Measurements from ENCODE around the gene ZBTB48.

DNA sequence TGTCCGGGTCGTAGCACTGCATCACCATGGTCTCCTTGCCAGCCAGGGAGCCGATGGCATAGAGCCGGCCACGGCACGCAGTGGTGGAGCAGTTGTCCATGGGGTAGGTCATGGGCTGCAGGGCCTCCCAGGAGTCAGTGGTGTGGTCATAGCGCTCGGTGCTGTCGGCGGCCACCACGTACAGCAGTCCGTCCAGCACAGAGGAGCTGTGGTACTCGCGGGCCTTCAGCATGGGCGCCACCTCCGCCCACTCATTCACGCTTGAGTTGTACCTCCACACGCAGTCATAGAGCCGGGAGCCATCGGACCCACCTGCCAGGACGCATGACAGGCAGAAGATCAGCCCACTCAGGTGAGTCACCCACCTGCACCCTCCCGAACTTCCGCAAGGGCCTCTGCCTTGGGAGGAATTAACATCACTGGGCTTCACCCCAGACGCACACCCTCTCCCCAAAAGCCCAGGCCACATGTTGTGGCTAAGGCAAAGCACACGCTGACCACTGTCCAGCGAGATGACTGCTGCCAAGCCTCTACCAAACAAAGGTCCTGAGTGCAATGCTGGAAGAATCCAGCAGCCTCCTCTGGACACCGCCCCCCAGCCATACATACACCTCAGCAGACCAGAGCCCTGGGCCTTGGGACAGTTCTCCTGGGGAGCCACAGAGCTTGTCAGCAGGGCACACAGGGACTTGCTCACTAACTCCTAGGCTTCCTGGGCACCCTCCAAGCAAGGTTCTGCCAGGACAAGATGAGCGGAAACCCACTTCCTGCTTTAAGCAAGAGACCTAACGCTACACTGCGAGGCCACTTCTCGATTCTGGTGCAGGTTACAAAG lies 19.6 kb downstream of the ZBTB48 start:
- TF ChIP-seq, protein P1, sequence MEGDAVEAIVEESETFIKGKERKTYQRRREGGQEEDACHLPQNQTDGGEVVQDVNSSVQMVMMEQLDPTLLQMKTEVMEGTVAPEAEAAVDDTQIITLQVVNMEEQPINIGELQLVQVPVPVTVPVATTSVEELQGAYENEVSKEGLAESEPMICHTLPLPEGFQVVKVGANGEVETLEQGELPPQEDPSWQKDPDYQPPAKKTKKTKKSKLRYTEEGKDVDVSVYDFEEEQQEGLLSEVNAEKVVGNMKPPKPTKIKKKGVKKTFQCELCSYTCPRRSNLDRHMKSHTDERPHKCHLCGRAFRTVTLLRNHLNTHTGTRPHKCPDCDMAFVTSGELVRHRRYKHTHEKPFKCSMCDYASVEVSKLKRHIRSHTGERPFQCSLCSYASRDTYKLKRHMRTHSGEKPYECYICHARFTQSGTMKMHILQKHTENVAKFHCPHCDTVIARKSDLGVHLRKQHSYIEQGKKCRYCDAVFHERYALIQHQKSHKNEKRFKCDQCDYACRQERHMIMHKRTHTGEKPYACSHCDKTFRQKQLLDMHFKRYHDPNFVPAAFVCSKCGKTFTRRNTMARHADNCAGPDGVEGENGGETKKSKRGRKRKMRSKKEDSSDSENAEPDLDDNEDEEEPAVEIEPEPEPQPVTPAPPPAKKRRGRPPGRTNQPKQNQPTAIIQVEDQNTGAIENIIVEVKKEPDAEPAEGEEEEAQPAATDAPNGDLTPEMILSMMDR (IDR thresholded peaks at IDR 0.05) = no peak
- no peak for TF ChIP-seq POLR2A (IDR thresholded peaks at IDR 0.05)

Data from lower leg skin (tissue), 3 donors.